ENCODE data around the gene MMP14.
A peak's percentile ranks its signal among the peaks of the same experiment; 100 is the strongest.

The MMP14 gene

GRCh38 chr14:22861651-22862050 is 25.3 kb downstream of the MMP14 start:
- TF ChIP-seq, protein P1, sequence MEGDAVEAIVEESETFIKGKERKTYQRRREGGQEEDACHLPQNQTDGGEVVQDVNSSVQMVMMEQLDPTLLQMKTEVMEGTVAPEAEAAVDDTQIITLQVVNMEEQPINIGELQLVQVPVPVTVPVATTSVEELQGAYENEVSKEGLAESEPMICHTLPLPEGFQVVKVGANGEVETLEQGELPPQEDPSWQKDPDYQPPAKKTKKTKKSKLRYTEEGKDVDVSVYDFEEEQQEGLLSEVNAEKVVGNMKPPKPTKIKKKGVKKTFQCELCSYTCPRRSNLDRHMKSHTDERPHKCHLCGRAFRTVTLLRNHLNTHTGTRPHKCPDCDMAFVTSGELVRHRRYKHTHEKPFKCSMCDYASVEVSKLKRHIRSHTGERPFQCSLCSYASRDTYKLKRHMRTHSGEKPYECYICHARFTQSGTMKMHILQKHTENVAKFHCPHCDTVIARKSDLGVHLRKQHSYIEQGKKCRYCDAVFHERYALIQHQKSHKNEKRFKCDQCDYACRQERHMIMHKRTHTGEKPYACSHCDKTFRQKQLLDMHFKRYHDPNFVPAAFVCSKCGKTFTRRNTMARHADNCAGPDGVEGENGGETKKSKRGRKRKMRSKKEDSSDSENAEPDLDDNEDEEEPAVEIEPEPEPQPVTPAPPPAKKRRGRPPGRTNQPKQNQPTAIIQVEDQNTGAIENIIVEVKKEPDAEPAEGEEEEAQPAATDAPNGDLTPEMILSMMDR (IDR thresholded peaks at IDR 0.05) = no peak
- Histone ChIP-seq H3K36me3 (ENCODE audit: control insufficient read depth, insufficient read depth, low read length) (no peaks in the 10 kb centered on the region), H3K9ac (no peak overlapping the region)

GRCh38 chr14:22864979-22865378 is 28.6 kb downstream of the MMP14 start:
- TF ChIP-seq, protein P1 (IDR thresholded peaks at IDR 0.05) = no peak
- no peak overlapping the region for H2AFZ ChIP-seq
- H3K79me2 ChIP-seq = no peaks in the 10 kb centered on the region
- no peaks in the 10 kb centered on the region for H3K9me3 ChIP-seq (ENCODE audit: control insufficient read depth, low read length)
- H3K4me2 ChIP-seq (ENCODE audit: low read length) = no peak overlapping the region
- no peak overlapping the region for H3K27ac ChIP-seq
- no peak overlapping the region for H3K4me3 ChIP-seq (ENCODE audit: low read depth, low read length)
- no peaks in the 10 kb centered on the region for H3K27me3 ChIP-seq (ENCODE audit: control insufficient read depth, insufficient read depth, low read length)
- no peaks in the 10 kb centered on the region for H3K4me1 ChIP-seq
- no peak overlapping the region for H3K9ac ChIP-seq
- no peaks in the 10 kb centered on the region for H3K36me3 ChIP-seq (ENCODE audit: control insufficient read depth, insufficient read depth, low read length)

More at GRCh38 chr14:22861651-22862050, 25.3 kb downstream of the MMP14 start:
- Histone ChIP-seq H3K4me3 (ENCODE audit: low read depth, low read length) (no peak overlapping the region), H3K27me3 (ENCODE audit: control insufficient read depth, insufficient read depth, low read length) (no peaks in the 10 kb centered on the region), H3K4me2 (ENCODE audit: low read length) (no peak overlapping the region), H2AFZ (no peak overlapping the region), H3K4me1 (no peaks in the 10 kb centered on the region), H3K79me2 (no peaks in the 10 kb centered on the region), H3K27ac (no peak overlapping the region), H3K9me3 (ENCODE audit: control insufficient read depth, low read length) (no peaks in the 10 kb centered on the region)

DNA sequence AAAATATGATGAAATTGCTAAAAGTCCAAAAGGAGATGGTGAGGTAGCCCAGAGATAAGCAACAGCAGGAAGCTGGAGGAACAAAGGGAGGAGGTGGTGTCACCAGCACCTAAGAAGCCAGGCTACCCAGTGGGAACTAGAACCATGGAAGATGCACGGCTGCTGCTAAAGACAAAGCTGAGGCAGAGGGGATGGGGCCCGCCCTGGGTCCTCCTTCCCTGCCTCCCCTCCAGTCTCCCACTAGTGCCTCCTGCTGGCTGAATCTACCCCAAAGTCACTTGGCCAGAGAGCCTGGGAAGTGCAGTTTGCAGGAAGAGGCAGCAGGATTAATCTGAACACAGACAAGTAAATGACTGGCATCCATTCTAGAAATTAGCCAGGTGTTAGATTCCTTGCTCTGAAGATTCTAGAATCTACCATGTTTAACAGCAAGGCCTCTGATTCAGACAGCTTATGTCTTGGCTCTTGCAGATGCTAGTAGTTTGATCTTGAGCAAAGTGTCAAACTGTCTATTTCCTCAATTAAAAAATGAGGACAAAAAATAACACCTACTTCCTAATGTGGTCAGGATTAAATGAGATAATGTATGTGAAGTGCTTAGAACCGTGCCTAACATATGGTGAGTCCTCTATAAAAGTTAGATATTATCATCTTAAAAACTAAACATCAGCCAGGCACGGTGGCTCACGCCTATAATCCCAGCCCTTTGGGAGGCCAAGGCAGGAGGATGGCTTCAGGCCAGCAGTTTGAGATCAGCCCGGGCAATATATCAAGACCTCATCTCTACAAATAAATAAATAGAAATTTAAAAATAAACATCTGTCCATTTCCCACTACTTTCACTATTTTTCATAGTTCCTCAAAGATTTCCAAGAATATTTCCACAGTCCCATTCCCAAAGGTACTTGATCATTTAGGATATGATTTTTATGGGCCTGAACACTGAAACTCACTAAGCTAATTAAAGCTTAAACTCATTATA is 29.3 kb downstream of the MMP14 start:
- H3K9me3 ChIP-seq (ENCODE audit: control insufficient read depth, low read length) = no peaks in the 10 kb centered on the region
- H3K4me2 ChIP-seq (ENCODE audit: low read length) = no peak overlapping the region
- H3K27me3 ChIP-seq (ENCODE audit: control insufficient read depth, insufficient read depth, low read length) = no peaks in the 10 kb centered on the region
- H3K4me3 ChIP-seq (ENCODE audit: low read depth, low read length) = no peak overlapping the region
- no peaks in the 10 kb centered on the region for H3K36me3 ChIP-seq (ENCODE audit: control insufficient read depth, insufficient read depth, low read length)
- no peak overlapping the region for H3K27ac ChIP-seq
- no peak overlapping the region for H3K9ac ChIP-seq
- TF ChIP-seq, protein P1 (IDR thresholded peaks at IDR 0.05) = no peak
- H3K4me1 ChIP-seq = peaks cover 5% of the 10 kb centered on the region
- H2AFZ ChIP-seq = peak overlapping the region; percentile 1
- H3K79me2 ChIP-seq = no peaks in the 10 kb centered on the region

DNA sequence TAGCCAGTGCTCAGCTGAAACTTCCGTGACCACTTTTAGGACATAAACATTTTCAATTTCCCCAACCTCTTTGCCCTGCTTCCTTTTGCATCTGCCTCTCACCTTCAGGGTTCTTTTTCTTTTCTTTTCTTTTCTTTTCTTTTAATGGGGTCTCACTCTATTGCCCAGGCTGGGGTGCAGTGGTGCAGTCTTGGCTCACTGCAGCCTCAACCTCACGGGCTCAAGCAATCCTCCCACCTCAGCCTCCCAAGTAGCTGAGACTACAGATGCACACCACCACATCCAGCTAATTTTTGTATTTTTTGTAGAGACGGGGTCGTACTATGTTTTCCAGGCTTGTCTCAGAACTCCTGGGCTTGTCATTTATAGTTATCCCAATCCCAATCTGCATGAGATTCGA is 30.5 kb downstream of the MMP14 start:
- Histone ChIP-seq H2AFZ (no peak overlapping the region), H3K36me3 (ENCODE audit: control insufficient read depth, insufficient read depth, low read length) (no peaks in the 10 kb centered on the region), H3K79me2 (no peaks in the 10 kb centered on the region), H3K27me3 (ENCODE audit: control insufficient read depth, insufficient read depth, low read length) (no peaks in the 10 kb centered on the region), H3K4me2 (ENCODE audit: low read length) (no peak overlapping the region), H3K4me1 (peaks cover 7% of the 10 kb centered on the region), H3K9me3 (ENCODE audit: control insufficient read depth, low read length) (no peaks in the 10 kb centered on the region), H3K27ac (no peak overlapping the region), H3K4me3 (ENCODE audit: low read depth, low read length) (no peak overlapping the region), H3K9ac (no peak overlapping the region)
- TF ChIP-seq, protein P1 (IDR thresholded peaks at IDR 0.05) = no peak
